Smooth muscle cell of the pulmonary artery (primary cell): ENCODE measurements around the gene BRD1. TPM values are rescaled to one million over a fixed set of nuclear protein-coding genes. Genes with fewer than 3 reads are reported as not detected.

ENCODE experiments used
- total RNA-seq: library from RNA; depleted of rRNA; stranded (reverse); fragments of >200 nt; gene quantifications from 2 replicates; pipeline ENCODE4 v1.2.3, GENCODE V29; 2014

The BRD1 gene
- 24.2 and 31.2 TPM in 2 replicates for total RNA-seq

GRCh38 chr22:49827853-49828598, at the start of gene BRD1:
BRD1 (minus strand) TSS chr22:49827873; CDS start chr22:49824317, 3,556 bp downstream.

GRCh38 chr22:49852898-49853894, 25.5 kb upstream of the BRD1 start, which contains the start of gene ZBED4:
ZBED4 (plus strand) TSS chr22:49853844; CDS start chr22:49883663, 29,819 bp downstream.

Other genes starting within 250 kb of the BRD1 start
- 10.7 and 16.7 TPM in 2 replicates for gene ZBED4, start 26.0 kb upstream of the BRD1 start, total RNA-seq
- gene ALG12, start 90.6 kb upstream of the BRD1 start, total RNA-seq: 26.1 and 33.2 TPM in 2 replicates
- 79.4 and 83.6 TPM in 2 replicates for gene CRELD2, start 90.8 kb upstream of the BRD1 start, total RNA-seq
- 18.9 and 27.6 TPM in 2 replicates for gene PIM3, start 132.9 kb upstream of the BRD1 start, total RNA-seq
- not detected in 2 replicates for gene IL17REL, start 184.9 kb upstream of the BRD1 start, total RNA-seq
- not detected in 2 replicates for gene TTLL8, start 230.4 kb upstream of the BRD1 start, total RNA-seq